Measurements from ENCODE around the gene DOP1B. TPM values are rescaled to one million over a fixed set of nuclear protein-coding genes. Genes with fewer than 3 reads are reported as not detected.
A peak's percentile ranks its signal among the peaks of the same experiment; 100 is the strongest.

DOP1B gene
- total RNA-seq, 1 experiment from 2014 or later: 15.1 TPM

- Histone ChIP-seq H3K9me3 (ENCODE audit: insufficient read depth, low read depth) (no peaks in the 10 kb centered on the region), H3K27ac (no peak overlapping the region), H3K79me2 (ENCODE audit: low read depth) (no peaks in the 10 kb centered on the region), H3K4me2 (no peak overlapping the region), H3K4me3 (no peak overlapping the region), H4K20me1 (ENCODE audit: insufficient read depth) (no peaks in the 10 kb centered on the region), H3K36me3 (ENCODE audit: low read depth) (no peaks in the 10 kb centered on the region), H3K27me3 (ENCODE audit: insufficient read depth, low read depth) (no peaks in the 10 kb centered on the region), H3K9me2 (ENCODE audit: insufficient read depth) (no peaks in the 10 kb centered on the region), H3K4me1 (replicated peaks; ENCODE audit: insufficient read depth) (peaks cover 6% of the 10 kb centered on the region; the same call in 1 of the 2 replicates), H3F3A (ENCODE audit: insufficient read depth, low read depth) (no peaks in the 10 kb centered on the region), H2AFZ (no peak overlapping the region)
- no peak for DNase-seq
- intact Hi-C loops (cut with micrococcal nuclease; ENCODE audit: unreplicated experiment): loop anchor here (5.0 kb wide), 1 partner anchor 169 kb away; no protein-coding TSS in a partner anchor
- CTCF ChIA-PET: no interaction called here
- BruUV-seq (replicated peaks): no TSS peak
- POLR2A ChIA-PET (ENCODE audit: unreplicated experiment): no interaction called here
- TF ChIP-seq EZH2 (IDR thresholded peaks at IDR 0.05; ENCODE audit: low read depth) (no peak), CTCF (conservative IDR thresholded peaks at IDR 0.05) (no peak)
These were observed 45.4 kb upstream of the DOP1B start for GRCh38 chr21:36111238-36111637.

GRCh38 chr21:36113647-36114428 is 42.8 kb upstream of the DOP1B start:
- Histone ChIP-seq H4K20me1 (ENCODE audit: insufficient read depth) (no peaks in the 10 kb centered on the region), H3K36me3 (ENCODE audit: low read depth) (no peaks in the 10 kb centered on the region), H3K4me3 (peak overlapping the region; percentile 63; the same call in 1 of the 2 replicates), H3K79me2 (ENCODE audit: low read depth) (no peaks in the 10 kb centered on the region), H3K4me2 (peak overlapping the region; percentile 100), H3F3A (ENCODE audit: insufficient read depth, low read depth) (peaks cover 6% of the 10 kb centered on the region; the same call in 1 of the 2 replicates), H3K27ac (peak overlapping the region; percentile 63), H3K27me3 (ENCODE audit: insufficient read depth, low read depth) (no peaks in the 10 kb centered on the region), H3K9me3 (ENCODE audit: insufficient read depth, low read depth) (no peaks in the 10 kb centered on the region), H3K9me2 (ENCODE audit: insufficient read depth) (no peaks in the 10 kb centered on the region), H2AFZ (peak overlapping the region; percentile 97), H3K4me1 (replicated peaks; ENCODE audit: insufficient read depth) (peaks cover 6% of the 10 kb centered on the region; the same call in 1 of the 2 replicates)
- ChIA-PET CTCF (interaction anchor here (0.6 to 0.7 kb wide), 4 partner anchors 10 to 908 kb away, joined by 3 to 6 read pairs (median 3); no protein-coding TSS in a partner anchor), POLR2A (ENCODE audit: unreplicated experiment) (interaction anchor here (0.7 kb wide), 2 partner anchors 44 to 927 kb away, joined by 3 to 8 read pairs; no protein-coding TSS in a partner anchor)
- TF ChIP-seq EZH2 (IDR thresholded peaks at IDR 0.05; ENCODE audit: low read depth) (no peak), CTCF (conservative IDR thresholded peaks at IDR 0.05) (no peak)
- no TSS peak for BruUV-seq (replicated peaks)
- intact Hi-C loops (cut with micrococcal nuclease; ENCODE audit: unreplicated experiment): loop anchor here (1.0 to 5.0 kb wide), 3 partner anchors 54 to 172 kb away; partner anchors contain the start of gene SETD4
- peak; percentile 67 for DNase-seq

GRCh38 chr21:36115138-36115730 is 41.4 kb upstream of the DOP1B start:
- intact Hi-C loops (cut with micrococcal nuclease; ENCODE audit: unreplicated experiment): no loop called here
- Histone ChIP-seq H3K4me2 (no peak overlapping the region), H4K20me1 (ENCODE audit: insufficient read depth) (no peaks in the 10 kb centered on the region), H3K4me1 (replicated peaks; ENCODE audit: insufficient read depth) (peaks cover 6% of the 10 kb centered on the region; the same call in 1 of the 2 replicates), H3K27me3 (ENCODE audit: insufficient read depth, low read depth) (no peaks in the 10 kb centered on the region), H3K27ac (no peak overlapping the region), H3K79me2 (ENCODE audit: low read depth) (no peaks in the 10 kb centered on the region), H3K36me3 (ENCODE audit: low read depth) (no peaks in the 10 kb centered on the region), H2AFZ (no peak overlapping the region), H3K9me3 (ENCODE audit: insufficient read depth, low read depth) (no peaks in the 10 kb centered on the region), H3K9me2 (ENCODE audit: insufficient read depth) (no peaks in the 10 kb centered on the region), H3F3A (ENCODE audit: insufficient read depth, low read depth) (peaks cover 6% of the 10 kb centered on the region; the same call in 1 of the 2 replicates), H3K4me3 (no peak overlapping the region)
- CTCF ChIA-PET: no interaction called here
- TF ChIP-seq EZH2 (IDR thresholded peaks at IDR 0.05; ENCODE audit: low read depth) (no peak), CTCF (conservative IDR thresholded peaks at IDR 0.05) (no peak)
- DNase-seq: no peak
- BruUV-seq (replicated peaks): no TSS peak
- POLR2A ChIA-PET (ENCODE audit: unreplicated experiment): no interaction called here

Measured in PC-9 (cell line).